OCI-LY1 (cell line): ENCODE data around the gene CCNJL.

Experiments
- CTCF ChIP-seq: fragments of 200-600 bp; sonication (generic), shearing (Covaris generic); IDR thresholded peaks from 2 replicates; pipeline ENCODE4 v1.5.1; 2017; ENCODE audit warnings: mild to moderate bottlenecking, antibody characterized with exemption, low read length, moderate library complexity, mixed read lengths
- EZH2 ChIP-seq: fragments of 200-600 bp; sonication (generic), shearing (Covaris generic); IDR thresholded peaks from 2 replicates; pipeline ENCODE4 v1.8.0; 2017; ENCODE audit warnings: borderline replicate concordance, mixed run types, mild to moderate bottlenecking, antibody characterized with exemption, low read length, moderate library complexity, mixed read lengths

DNA sequence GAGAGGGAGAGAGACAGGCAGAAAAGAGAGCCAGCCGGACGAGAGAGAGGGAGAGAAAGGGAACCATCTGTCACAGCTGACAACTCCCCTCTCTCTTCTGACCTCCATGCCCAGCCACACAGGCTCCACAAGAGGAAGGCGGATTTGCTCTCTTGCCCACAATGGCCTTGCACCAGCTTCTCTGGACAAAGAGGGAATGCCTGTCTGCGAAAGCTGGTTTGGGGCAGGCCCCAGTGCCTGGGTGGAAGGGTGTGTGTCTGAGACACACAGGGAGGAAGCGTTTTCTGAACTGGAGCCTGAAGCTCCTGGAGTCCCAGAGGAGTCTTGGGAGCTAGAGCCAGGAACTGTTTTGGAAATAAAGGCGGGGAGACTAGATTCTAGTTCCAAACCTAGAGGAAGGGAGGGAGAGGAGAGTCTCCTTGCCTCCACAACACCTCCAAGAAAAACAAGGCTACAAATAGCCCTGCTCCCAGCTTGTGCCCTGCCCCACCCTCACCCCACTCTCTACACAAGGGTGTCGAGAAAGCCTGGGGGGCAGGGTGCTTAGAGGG lies 45.6 kb upstream of the CCNJL start:
- no peak for TF ChIP-seq CTCF
- TF ChIP-seq EZH2 = no peak
